PC-9 (cell line): Measurements from ENCODE around the gene SCIN. TPM values are rescaled to one million over a fixed set of nuclear protein-coding genes. Genes with fewer than 3 reads are reported as not detected.
"Not testable (repeated sequence)": the region's sequence is repeated elsewhere in the genome, so short reads cannot be mapped to it uniquely, and the experiment has no call there.

Source experiments
- BruUV-seq: library from RNA; stranded (reverse); fragments of 400-500 nt; replicated peaks from 2 replicates; lab custom pipeline; 2021; lab: Mats Ljungman, UMichigan
- CTCF ChIA-PET: fragments of 300-600 bp; sonication (Branson Sonifier 250); formaldehyde crosslinking; loops from one replicate; lab custom pipeline; 2022; ENCODE audit warnings: antibody characterized with exemption; lab: Charles Lee
- POLR2A ChIA-PET: fragments of 300-600 bp; sonication (Branson Sonifier 250); formaldehyde crosslinking; loops from one replicate; lab custom pipeline; 2022; ENCODE audit warnings: antibody characterized with exemption; ENCODE audit not compliant: unreplicated experiment; lab: Charles Lee
- DNase-seq, 2 experiments: peaks; one replicate each; pipeline versions ENCODE4 v3.0.0 to v3.0.0-alpha.2; 2015 to 2022; ENCODE audit warnings: mixed read lengths in 1 of 2
- H2AFZ ChIP-seq: fragments of 200-600 bp; sonication (generic); 2 replicates; pipeline ENCODE4 v1.8.1; 2017; ENCODE audit warnings: antibody characterized with exemption
- H3F3A ChIP-seq: fragments of 200-600 bp; sonication (generic); 2 replicates; pipeline ENCODE4 v1.8.1; 2017; ENCODE audit warnings: antibody characterized with exemption, mild to moderate bottlenecking, low read depth; ENCODE audit not compliant: insufficient read depth
- H3K27ac ChIP-seq: fragments of 200-600 bp; sonication (generic); 2 replicates; pipeline ENCODE4 v1.6.1; 2016; ENCODE audit warnings: mixed run types
- H3K27me3 ChIP-seq: fragments of 200-600 bp; sonication (generic); 2 replicates; pipeline ENCODE4 v1.6.1; 2016; ENCODE audit warnings: low read depth, mixed run types; ENCODE audit not compliant: insufficient read depth
- H3K36me3 ChIP-seq: fragments of 200-600 bp; sonication (generic); 2 replicates; pipeline ENCODE4 v1.6.1; 2016; ENCODE audit warnings: low read depth, mixed run types
- H3K4me1 ChIP-seq: fragments of 200-600 bp; sonication (generic); replicated peaks from 2 replicates; pipeline ENCODE4 v1.6.1; 2016; ENCODE audit warnings: mixed run types; ENCODE audit not compliant: insufficient read depth
- H3K4me2 ChIP-seq: fragments of 200-600 bp; sonication (generic); 2 replicates; pipeline ENCODE4 v1.6.1; 2017; ENCODE audit warnings: mixed run types
- H3K4me3 ChIP-seq: fragments of 200-600 bp; sonication (generic); 2 replicates; pipeline ENCODE4 v1.6.1; 2016; ENCODE audit warnings: mixed run types
- H3K79me2 ChIP-seq: fragments of 200-600 bp; sonication (generic); 2 replicates; pipeline ENCODE4 v1.6.1; 2017; ENCODE audit warnings: low read depth, mixed run types
- H3K9me2 ChIP-seq: fragments of 200-600 bp; sonication (generic); 2 replicates; pipeline ENCODE4 v1.8.1; 2017; ENCODE audit warnings: mild to moderate bottlenecking; ENCODE audit not compliant: insufficient read depth
- H3K9me3 ChIP-seq: fragments of 200-600 bp; sonication (generic); 2 replicates; pipeline ENCODE4 v1.8.1; 2016; ENCODE audit warnings: low read depth; ENCODE audit not compliant: insufficient read depth
- H4K20me1 ChIP-seq: fragments of 200-600 bp; sonication (generic); 2 replicates; pipeline ENCODE4 v1.8.1; 2017; ENCODE audit not compliant: insufficient read depth
- EZH2 ChIP-seq: fragments of 200-600 bp; sonication (generic); IDR thresholded peaks from 2 replicates; pipeline ENCODE4 v1.8.0; 2017; ENCODE audit warnings: antibody characterized with exemption, low read depth
- intact Hi-C: fragments of 100-400 bp; cut with micrococcal nuclease; formaldehyde crosslinking; loops from one replicate; pipeline ENCODE4 v1.10.0; 2022; ENCODE audit not compliant: unreplicated experiment
- total RNA-seq: library from RNA; stranded (reverse); gene quantifications from 2 replicates; pipeline ENCODE4 v1.2.3, GENCODE V29; 2021
- TF ChIP-seq, protein P1 (sequence below): fragments of 200-600 bp; sonication (generic); conservative IDR thresholded peaks from 2 replicates; pipeline ENCODE4 v1.6.1; 2017; ENCODE audit warnings: mixed run types, antibody characterized with exemption, mild to moderate bottlenecking, moderate library complexity

Gene SCIN
- total RNA-seq, 1 experiment from 2014 or later: 0.92 TPM

DNA sequence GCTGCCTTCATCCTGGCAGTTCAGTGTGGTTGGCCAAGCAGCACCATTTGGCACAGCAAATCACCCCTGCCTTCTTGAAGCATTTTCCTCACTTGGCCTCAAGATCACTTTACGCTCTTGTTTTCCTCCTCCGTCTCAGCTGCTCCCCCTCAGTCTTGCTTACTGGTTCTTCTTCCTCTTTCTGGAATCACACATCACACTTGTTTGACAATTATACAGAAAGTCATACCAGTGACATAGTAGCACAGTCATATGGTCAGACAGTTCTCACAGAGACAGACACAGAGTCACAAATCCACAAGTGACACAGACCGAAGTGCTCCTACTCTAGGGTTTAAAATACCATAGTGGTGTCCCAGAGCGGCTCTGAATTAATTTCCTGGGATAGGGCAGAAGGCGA is 73.1 kb downstream of the SCIN start:
- no peaks in the 10 kb centered on the region for H3K79me2 ChIP-seq
- no peak overlapping the region for H3K4me3 ChIP-seq
- H2AFZ ChIP-seq: no peak overlapping the region
- H3F3A ChIP-seq: peaks cover 16% of the 10 kb centered on the region; the same call in 1 of the 2 replicates
- no peak for DNase-seq
- H3K27me3 ChIP-seq: no peaks in the 10 kb centered on the region
- CTCF ChIA-PET: no interaction called here
- no peaks in the 10 kb centered on the region for H3K9me2 ChIP-seq
- no TSS peak for BruUV-seq
- no peaks in the 10 kb centered on the region for H3K9me3 ChIP-seq
- no peak overlapping the region for H3K4me2 ChIP-seq
- peaks cover 21% of the 10 kb centered on the region for H3K4me1 ChIP-seq
- intact Hi-C loops: no loop called here
- POLR2A ChIA-PET: no interaction called here
- TF ChIP-seq EZH2: no peak
- TF ChIP-seq, protein P1, sequence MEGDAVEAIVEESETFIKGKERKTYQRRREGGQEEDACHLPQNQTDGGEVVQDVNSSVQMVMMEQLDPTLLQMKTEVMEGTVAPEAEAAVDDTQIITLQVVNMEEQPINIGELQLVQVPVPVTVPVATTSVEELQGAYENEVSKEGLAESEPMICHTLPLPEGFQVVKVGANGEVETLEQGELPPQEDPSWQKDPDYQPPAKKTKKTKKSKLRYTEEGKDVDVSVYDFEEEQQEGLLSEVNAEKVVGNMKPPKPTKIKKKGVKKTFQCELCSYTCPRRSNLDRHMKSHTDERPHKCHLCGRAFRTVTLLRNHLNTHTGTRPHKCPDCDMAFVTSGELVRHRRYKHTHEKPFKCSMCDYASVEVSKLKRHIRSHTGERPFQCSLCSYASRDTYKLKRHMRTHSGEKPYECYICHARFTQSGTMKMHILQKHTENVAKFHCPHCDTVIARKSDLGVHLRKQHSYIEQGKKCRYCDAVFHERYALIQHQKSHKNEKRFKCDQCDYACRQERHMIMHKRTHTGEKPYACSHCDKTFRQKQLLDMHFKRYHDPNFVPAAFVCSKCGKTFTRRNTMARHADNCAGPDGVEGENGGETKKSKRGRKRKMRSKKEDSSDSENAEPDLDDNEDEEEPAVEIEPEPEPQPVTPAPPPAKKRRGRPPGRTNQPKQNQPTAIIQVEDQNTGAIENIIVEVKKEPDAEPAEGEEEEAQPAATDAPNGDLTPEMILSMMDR: no peak
- H3K36me3 ChIP-seq: no peaks in the 10 kb centered on the region
- H3K27ac ChIP-seq: no peak overlapping the region
- no peaks in the 10 kb centered on the region for H4K20me1 ChIP-seq

DNA sequence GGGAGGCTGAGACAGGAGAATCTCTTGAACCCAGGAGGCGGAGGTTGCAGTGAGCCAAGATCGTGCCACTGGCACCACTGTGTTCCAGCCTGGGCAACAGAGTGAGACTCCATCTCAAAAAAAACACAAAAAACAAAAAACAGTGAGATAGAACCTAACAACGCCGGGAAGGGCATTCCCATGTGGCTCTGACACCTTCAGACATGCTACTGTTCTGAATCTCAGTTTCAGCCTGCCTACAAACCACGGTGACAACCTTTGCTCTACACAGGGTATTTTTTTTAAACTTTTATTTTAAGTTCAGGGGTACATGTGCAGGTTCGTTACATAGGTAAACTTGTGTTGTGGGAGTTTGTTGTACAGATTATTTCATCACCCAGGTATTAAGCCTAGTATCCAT is 74.7 kb downstream of the SCIN start:
- H3K4me2 ChIP-seq, H3K9me2 ChIP-seq, H2AFZ ChIP-seq, H3K9me3 ChIP-seq, H3K27ac ChIP-seq, H3K79me2 ChIP-seq, H4K20me1 ChIP-seq, intact Hi-C loops, H3K27me3 ChIP-seq, H3K4me3 ChIP-seq, H3K36me3 ChIP-seq, BruUV-seq, DNase-seq, POLR2A ChIA-PET: not testable (repeated sequence)
- CTCF ChIA-PET: interaction anchor here (0.6 to 0.8 kb wide), 2 partner anchors 41 to 44 kb away, joined by 3 to 4 read pairs; no protein-coding TSS in a partner anchor
- H3K4me1 ChIP-seq: peaks cover 34% of the 10 kb centered on the region
- H3F3A ChIP-seq: peaks cover 16% of the 10 kb centered on the region; the same call in 1 of the 2 replicates

GRCh38 chr7:12646139-12646538 is 75.6 kb downstream of the SCIN start:
- TF ChIP-seq EZH2: no peak
- TF ChIP-seq, protein P1: no peak
- ChIA-PET POLR2A (interaction anchor here (0.5 kb wide), 1 partner anchor 41 kb away, joined by 4 read pairs; the partner anchor contains the start of gene ARL4A), CTCF (interaction anchor here (0.8 kb wide), 1 partner anchor 40 kb away, joined by 4 read pairs; no protein-coding TSS in a partner anchor)
- Histone ChIP-seq H3K79me2 (no peaks in the 10 kb centered on the region), H3K36me3 (no peaks in the 10 kb centered on the region), H3K4me1 (peaks cover 34% of the 10 kb centered on the region), H3F3A (peaks cover 16% of the 10 kb centered on the region; the same call in 1 of the 2 replicates), H3K27me3 (no peaks in the 10 kb centered on the region), H3K9me2 (no peaks in the 10 kb centered on the region), H2AFZ (no peak overlapping the region), H3K4me3 (no peak overlapping the region), H3K4me2 (no peak overlapping the region), H4K20me1 (no peaks in the 10 kb centered on the region), H3K27ac (no peak overlapping the region), H3K9me3 (no peaks in the 10 kb centered on the region)
- BruUV-seq: no TSS peak
- intact Hi-C loops: no loop called here
- DNase-seq: no peak
